EL (cell line): ENCODE results near the gene CYREN.

Experiments used
- DNase-seq: peaks from one replicate; pipeline ENCODE4 v3.0.0-alpha.2; 2016

CYREN gene

DNA sequence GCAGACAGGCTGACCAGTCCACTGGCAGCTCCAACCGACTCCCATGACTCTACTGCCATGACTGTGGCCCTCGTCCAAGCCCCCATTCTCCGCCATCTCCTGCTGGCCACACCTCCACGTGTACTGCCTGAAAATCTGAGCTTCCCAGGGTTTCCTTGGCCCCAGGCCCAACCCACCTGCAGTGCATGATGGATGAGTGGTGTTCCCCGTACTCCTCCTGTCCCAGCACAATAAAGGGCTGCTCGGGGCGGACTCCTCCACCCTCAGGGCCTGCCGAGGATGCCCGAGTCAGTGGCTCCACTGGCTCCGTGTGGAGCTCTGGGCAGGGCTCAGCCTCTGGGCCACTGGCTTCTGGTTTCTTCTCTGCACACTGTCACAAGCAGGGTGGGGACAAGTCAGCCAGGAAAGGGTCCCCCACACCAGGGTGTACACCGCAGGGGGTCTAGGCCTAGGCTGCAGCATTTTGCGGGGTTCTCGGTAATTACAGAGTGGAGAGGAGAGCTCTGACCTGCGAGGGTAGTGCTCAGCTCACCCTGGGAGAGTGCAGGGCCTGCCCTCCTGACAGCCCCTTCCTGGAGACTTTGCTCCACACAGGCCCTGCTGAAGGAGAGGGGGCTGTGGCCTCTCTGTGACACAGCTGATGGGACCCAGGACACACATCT is 25.6 kb upstream of the CYREN start:
- DNase-seq: no peak

DNA sequence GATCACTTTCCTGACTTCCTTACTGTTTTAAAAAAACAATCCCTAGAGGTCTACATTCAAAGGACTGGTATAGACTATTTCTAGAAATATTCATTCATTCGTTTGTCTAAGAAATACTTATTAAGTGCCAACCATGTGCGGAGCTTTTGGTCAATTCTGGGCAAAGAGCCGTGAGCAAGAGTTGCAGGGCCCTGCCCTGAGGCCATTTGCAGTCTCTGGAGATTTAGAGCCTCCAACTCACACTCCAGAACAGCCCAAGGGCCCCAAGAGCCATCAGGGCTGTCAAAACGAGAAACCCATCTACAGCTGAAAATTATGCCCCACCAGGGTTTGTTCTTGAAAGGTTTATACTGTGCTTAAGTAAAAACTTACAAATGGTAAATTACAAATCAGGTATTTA is 24.6 kb upstream of the CYREN start:
- DNase-seq: no peak

DNA sequence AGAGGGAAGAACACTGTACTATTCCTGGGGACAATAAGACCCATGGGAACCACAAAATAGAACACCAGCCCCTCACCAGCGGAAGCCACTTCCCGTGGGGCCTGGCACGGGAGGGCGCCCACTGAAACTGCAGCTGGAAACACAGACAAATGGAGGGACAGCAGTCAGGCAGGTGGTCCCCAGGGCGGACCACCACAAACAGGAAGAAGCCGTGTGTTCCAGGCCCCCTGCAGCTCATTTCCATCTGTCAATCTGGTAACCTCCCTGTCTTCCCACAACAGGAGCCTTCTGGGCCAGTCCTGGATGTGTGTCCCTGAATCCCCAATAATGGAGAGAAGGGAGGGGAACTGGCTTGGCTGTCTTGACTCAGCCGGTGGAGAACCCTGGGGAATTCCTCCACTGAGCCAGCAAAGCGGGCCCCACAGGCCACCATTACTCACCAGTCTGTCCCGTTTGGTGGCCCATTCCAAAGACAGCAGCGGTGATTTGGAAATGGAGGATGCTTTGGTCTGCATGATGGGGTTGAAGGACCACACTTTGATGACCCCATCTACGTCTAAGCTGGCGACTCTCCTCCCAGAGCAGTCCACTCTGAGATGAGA is 24.1 kb upstream of the CYREN start:
- DNase-seq: peak; percentile 51

DNA sequence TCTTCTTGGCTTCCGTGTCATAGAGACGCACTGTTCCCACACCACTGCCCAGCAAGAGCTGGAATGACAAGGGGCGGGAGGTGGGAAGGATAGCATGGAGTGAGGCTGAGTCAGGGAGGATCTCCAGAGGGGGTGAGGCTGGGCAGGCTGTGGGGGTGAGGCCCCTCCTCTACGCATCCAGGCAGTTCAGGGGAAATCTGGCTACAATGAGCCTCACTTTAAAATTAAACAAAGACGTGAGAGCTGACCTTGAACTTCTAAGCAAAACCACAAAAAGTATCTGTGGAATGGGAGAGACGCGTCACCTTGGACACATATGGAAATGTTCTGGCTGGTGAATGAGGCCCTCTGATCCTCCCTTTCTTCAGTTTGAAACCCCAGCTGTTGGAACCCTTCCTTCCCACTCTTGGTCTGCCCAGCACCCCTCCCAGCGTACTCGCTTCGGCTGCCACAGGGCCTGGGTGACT is 23.1 kb upstream of the CYREN start:
- peak; percentile 97 for DNase-seq

DNA sequence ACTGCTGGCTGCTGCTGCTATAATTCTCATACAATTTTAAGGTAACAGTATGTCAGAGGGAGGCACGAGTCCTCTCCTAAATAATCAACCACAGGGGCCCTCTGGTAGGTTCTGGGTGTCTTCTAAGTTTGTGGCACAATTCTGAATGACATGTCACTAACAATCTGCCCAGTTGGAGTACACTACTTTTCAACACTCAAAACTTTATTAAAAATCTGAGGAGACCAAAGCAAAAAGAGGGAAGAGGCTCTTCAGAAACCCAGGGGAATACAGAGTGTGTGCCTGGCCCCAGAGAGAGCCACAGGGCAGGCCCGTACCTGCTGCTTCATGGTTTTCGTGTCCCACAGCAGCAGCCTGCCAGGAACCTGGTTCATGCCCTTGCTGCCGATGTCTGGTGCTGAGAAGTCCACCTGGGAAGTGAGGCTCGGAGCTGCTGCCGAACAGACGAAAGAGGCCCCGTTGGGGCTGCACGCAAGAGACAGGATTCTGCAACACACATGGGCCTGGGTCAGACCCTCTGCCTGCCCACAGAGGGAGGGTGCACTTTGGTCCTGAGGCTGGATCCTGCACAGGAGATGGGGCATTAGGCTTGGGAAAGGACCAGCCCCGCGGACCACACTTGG is 22.5 kb upstream of the CYREN start:
- DNase-seq: no peak

DNA sequence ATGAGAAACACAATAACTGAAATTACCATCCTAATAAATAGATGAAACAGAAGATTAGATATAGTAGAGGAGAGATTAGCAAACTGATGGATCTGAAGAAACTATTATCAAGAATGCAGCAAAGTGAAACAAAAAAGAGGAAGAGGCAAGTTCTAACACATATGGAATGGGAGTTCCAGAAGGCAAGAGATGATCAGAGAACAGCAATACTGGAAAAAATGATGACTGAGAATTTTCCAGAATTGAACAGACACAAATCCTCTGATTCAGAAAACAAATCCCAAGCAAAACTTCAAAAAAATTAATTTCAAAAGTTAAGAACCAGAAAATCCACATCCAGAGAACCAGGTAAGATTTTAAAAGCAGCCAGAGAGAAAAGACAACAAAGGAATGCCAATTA is 20.2 kb upstream of the CYREN start:
- DNase-seq: no peak

DNA sequence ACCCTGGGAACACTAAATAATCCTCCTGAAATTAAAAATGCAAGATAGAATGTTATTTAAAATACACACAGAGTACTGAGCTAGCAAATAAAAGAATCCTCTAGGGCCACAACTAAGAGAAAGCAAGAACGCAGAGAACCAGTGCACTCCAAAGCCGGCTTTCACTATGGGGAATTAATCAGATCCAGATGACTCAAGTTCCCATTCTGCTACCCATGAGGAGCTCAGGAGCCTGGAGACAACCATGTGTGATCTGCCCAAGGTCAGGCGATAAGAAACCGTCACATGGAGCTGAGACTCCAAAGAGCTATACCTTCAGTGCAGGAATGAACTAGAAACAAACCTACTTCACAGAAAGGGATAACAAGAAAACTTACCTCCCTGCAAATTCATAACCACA is 19.5 kb upstream of the CYREN start:
- DNase-seq: no peak

DNA sequence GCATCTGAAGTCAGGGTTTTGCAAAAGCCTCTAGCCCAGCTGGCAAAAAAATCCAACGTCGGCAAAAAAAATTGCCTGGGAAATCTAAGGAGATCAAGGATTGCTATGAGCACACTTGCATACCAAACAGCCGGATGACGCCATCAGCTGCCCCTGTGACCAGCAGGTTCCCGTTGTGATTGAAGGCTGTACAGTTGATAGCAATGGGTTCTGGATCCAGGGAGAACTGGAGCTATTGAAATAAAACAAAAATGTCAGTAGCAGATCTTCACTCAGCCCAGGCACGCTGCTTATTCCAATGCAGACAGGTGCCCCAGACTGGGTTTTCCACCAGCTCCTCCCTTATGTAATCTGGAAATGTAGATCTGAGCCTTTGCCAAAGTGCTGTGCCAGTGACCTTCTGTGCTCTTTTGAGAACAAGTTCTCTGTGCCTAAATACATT is 18.7 kb upstream of the CYREN start:
- DNase-seq: no peak

DNA sequence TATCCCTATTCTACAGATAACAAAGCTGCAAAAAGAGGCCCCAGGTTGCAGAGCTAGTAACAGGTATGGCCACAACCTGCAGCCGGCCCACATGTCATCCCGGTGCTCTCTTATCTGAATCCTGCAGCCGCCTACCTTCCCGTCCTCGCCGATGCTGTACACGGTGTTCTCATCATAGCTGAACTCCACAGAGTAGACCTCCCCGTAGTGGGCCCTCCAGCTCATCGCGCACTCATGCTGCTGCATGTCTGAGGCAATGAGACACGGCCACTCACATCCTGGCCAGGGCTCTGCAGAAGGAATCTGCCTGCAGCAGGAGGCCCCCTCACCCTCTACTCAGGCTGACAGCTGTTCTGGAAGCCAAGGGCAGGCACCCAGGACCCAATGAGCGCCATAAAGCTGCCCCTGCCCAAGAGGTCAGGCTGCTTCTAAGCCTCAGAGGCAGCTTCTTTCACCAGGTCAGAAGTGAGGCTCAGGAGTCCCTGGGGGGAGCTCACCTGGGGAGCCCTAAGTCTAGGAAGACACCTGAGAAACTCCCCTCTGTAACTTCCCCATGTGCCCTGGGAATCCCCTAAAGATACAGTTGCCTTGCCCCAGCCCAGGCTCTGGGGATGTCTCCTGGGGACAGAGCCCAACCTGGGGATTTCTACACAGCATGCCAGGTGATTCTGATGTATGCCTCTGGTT is 17.9 kb upstream of the CYREN start:
- no peak for DNase-seq

DNA sequence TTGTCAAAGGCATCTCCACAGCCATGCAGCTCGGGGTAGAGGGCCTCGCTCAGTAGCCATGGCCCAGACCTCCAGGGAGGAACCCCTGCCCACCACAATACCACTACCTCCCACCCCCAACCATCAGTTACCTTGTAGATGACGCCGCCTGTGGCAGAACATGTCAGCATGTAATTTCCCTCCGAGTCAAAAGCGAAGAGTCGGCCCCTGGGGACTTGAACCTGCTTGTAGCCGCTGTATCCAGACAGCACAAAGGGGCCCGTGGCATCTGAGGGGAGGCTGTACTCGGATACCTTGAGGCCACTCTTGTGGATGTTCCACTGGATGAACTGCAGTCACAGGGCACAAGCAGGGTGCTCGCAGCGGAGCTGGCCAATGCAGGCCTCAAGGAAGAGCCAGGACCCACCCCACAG is 16.3 kb upstream of the CYREN start:
- no peak for DNase-seq

DNA sequence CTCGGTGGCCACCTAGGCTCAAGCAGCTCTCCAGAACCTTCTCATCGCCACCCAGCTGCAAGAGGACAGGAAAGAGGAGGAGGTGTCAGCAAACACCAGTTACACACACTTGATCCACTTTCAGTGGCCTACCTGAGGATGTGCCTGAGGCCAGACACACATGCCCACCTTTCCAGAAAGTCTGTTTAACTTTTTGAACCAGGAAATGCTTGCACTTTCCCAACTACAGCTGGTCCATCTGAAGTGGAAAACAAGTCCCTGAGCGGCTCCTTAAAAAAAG is 15.7 kb upstream of the CYREN start:
- DNase-seq: no peak

DNA sequence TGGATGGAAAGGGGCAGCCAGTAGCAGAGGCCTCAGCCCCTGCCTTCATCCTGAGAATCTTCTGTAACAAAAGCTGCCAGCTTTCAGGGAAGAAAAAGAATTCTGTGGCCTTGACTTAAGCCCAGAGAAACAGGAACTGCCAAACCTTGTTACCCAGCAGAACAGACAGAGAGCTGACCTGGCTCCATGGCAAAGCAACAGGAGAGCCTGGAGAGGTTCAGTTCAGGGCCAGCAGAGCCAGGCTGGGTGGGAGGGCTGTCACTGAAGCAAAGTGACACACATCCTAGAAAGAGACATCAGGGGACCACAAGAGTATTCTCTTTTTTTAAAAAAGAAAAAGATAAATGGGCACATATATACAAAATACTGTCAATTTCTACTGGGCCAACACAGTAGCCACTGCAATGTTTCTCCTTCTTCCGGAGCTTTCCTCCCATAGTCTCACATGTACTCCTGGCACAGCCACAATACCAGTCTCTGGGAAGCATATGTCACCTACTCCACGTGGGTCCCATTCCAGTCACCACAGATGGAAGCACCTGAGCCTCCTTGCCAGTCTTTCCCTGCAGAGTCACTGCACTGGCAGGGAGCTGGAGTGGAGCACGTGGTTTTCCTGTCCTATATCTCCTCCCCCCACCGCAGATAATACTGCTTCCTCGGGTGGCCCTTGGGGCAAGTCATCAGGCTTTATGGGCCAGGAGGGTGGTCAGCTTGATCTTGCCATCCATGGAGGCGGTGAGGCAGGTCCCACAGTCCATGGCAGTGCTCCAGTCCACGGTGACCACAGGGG is 15.2 kb upstream of the CYREN start:
- no peak for DNase-seq

DNA sequence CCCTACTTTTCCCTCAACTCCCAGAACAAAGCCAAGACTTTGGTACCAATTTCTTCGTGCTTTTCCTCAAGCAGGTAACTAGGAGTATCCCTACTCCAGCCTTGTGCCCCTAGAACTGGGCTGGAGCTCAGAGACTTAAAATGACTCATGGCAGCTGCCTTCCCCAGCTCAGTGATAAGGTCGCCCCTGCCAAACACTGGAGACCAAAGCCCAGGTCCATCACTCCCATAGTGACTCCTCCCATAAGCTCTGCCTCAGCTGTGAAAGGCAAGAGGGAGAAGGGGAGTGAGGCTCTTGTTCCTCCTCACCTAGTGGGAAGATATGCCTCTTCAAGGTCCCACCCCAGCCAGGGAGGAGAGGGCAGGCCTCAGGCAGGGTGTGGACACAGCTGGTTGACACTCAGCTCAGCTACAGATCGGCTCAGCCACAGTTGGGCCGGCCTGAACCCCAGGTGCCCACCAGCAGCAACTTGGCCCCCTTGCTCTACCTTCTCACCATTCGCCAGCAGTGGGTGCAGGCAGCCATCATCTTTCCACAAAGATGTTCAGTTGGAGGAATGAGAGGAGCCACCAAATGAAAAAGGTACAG is 13.8 kb upstream of the CYREN start:
- DNase-seq: no peak

DNA sequence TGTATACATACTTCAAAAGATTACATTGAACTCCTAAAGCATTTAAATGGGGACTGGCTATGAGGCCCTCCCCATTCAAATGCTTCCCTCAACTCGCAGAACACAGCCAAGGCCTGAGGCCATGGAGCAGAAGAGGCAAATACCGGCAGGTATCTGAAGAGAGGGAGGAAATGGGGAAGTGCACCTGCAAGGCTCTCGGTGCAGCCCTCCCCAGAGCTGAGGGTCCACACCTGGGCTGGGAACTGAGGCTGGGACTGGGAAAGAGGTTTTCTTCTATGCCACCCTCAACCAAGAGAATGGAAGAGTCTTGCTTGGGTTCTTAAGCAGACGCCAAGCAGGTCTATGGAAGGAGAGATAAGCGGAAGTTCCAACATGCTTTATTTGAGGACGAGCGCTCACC is 13.0 kb upstream of the CYREN start:
- DNase-seq: no peak

DNA sequence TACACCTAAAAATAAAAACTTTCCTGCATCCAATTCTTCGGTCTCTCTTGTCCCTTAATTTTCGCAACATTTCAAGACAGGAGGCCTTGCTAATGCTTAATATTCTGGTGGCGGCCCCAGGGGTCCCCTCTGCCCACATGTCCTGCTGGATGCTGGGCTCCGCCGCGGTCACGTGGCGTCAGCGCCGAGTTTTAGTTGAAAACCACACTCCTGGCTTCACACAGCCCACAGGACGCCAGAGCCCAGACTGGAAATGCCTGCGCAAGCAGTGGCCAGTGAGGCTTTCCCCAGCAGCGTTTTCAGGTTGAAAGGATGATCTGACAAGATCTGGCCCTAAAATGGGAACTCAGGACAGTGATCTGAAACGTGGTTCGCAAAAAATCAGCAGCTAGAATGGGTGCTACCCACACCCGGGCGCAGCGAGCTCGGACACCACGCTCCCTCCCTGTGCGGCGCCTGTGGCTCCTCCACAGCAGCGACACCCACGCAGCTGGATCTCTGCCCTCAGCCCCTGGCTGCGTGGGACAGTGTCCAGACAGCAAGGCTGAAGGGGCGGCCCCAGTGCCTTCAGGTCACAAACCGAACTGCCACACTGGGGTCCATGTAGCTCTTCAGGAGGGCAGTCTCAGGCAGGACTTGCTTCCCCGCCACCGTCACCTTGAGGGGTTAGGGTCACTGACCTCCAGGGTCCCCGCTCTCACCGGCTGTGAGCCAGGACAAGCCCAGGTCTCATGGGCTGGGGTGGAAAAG is 11.6 kb upstream of the CYREN start:
- DNase-seq: no peak

DNA sequence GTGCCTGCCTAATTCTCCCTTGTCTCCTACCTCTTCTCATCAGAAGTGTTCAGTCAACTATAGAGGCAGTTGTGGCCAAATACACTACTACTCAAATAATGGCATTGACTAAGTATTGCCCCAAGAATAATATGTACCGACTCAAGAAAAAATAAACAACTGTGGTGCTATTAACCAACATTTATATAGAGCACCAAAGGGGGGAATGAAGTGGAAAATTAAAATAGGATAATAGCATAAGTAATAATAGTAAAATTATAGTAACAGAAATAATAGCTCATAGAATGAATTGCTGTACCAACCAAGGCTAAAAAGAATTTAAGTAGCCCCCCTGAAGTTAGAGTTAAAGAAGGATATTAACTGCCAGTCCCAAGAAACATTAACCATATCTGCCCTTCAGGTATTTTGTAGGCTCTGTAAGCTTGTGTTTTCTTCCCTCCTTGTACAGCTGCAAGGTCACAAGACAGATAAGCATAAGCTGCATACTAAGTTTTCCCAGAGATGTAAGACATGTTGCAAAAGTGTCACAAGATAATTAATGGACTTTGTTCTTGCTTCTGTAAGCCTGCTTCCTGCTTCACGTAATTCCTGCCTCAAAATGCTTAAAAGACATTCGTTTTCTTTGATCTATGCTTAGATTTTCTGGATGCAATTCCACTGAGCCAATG is 10.9 kb upstream of the CYREN start:
- DNase-seq: no peak

DNA sequence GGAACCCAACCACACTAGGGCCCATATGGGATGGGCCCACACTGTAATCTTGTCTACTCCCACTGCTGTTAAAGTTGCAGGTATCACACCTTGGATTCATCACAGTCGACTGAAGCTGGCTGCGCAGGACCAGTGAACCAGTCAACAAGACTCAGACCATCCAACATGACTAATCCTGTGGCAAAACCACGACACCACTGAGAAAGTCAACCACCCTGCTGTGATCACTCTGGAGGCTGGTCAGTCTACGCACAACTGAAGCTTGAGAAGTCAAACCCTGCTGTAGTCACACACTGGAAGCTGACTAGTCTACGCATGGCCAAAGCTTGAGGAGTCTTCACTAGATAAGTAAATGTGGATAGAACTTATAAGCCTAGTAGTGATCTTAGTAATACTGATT is 9.6 kb upstream of the CYREN start:
- no peak for DNase-seq

DNA sequence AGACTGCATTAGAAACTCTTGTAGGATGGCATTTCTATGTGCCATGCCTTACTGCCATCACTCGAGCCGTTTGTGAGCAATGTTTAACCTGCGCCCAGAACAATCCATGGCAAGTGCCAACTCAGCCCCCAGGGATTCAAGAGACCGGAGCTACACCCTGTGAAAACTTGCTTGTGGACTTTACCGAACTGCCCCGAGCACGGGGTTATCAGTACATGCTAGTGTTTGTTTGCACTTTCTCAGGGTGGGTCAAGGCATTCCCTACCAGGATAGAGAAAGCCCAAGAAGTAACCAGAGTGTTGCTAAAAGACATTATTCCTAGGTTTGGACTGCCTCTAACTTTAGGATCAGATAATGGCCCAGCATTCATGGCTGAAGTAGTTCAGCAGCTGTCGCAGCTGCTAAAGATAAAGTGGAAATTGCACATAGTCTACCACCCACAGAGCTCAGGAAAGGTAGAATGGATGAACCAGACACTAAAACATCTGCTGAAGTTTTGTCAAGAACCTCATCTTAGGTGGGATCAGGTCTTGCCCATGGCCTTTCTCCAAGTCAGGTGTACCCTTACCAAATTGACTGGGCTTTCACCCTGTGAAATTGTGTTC is 8.9 kb upstream of the CYREN start:
- no peak for DNase-seq

DNA sequence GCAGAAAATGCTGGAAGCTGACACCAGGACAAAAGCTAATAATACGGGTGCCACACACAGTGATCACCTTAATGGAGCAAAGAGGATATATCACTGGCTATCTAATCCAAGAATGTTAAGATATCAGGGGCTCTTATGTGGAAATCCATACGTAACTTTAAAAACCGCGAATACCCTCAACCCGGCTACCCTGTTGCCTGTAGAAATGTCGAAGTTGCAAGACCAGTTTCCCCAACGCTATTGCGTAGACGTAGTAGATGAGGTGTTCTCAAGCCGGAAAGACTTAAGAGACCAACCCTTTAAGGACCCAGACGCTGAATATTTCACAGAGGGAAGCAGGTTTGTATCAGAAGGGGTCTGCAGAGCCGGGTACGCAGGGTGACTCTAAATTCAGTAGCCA is 7.9 kb upstream of the CYREN start:
- no peak for DNase-seq

DNA sequence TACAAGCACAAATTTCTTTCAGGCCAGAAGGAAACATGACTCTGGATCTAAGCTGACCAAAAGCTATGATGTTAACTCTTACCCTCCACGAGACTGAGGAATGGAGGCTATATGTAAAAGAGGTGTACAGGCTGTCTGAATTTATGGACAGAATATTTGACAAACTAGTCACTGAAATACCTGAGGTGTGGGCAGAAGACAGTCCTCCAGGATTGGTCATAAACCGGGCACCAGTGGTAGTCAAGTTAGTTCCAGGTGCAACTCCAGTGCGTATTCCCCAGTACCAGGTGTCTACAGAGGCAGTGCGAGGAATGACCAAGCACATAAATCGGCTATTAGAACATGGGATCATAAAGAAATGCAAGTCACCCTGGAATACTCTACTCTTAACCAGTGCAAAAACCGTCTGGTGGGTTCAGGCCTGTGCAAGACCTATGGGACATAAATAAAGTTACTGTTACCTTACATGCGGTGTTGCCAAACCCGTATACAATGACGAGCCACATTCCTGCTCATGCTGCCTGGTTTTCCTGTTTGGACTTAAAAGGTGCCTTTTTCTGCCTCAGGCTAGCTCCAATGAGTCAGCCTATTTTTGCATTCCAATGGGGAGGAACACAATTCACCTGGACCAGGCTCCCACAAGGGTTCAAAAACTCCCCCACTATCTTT is 6.7 kb upstream of the CYREN start:
- no peak for DNase-seq

DNA sequence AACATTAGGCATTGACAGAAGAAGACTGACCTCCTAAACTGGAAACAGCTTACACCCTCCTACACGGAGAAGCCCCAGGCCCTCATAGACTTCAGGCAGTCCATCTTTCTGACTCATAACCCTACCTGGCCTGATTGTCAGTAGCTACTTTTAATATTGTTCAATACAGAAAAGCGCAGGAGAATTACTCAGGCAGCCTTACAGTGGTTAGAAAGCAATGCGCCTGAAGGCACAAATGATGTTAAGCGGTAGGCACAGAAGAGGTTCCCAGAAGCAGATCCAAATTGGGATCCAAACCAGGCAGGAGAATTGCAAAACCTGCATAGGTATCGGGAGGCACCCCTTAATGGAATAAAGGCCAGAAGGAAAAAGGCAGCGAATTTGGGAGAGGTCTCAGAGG is 5.4 kb upstream of the CYREN start:
- no peak for DNase-seq
